ENCODE measurements around the gene FLNB. TPM values are rescaled to one million over a fixed set of nuclear protein-coding genes. Genes with fewer than 3 reads are reported as not detected.

FLNB gene
- total and polyA plus RNA-seq, 8 donors: 80.1 to 126 (median 93.3) TPM

DNA sequence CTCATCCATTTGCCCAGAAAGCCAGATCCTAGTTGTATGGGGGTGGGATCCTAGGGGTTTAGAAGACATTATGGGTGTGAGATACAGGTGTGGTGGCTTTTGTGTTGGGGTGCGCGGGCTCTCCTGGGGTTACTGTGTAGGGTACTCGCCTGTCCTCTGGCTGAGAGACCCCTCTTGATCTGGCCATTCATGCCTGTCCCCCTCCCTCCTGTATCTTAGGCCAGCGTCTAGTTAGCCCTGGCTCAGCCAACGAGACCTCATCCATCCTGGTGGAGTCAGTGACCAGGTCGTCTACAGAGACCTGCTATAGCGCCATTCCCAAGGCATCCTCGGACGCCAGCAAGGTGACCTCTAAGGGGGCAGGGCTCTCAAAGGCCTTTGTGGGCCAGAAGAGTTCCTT is 161.1 kb downstream of the FLNB start:
- Histone ChIP-seq H3K27ac (no peak overlapping the region), H3K4me3 (no peak overlapping the region), H3K9me3 (no peaks in the 10 kb centered on the region), H3K36me3 (peaks cover 0 to 44% of the 10 kb centered on the region in 2 donors), H3K27me3 (no peaks in the 10 kb centered on the region), H3K4me1 (peaks cover 8 to 25% of the 10 kb centered on the region in 2 donors)
- TF ChIP-seq, protein P1, sequence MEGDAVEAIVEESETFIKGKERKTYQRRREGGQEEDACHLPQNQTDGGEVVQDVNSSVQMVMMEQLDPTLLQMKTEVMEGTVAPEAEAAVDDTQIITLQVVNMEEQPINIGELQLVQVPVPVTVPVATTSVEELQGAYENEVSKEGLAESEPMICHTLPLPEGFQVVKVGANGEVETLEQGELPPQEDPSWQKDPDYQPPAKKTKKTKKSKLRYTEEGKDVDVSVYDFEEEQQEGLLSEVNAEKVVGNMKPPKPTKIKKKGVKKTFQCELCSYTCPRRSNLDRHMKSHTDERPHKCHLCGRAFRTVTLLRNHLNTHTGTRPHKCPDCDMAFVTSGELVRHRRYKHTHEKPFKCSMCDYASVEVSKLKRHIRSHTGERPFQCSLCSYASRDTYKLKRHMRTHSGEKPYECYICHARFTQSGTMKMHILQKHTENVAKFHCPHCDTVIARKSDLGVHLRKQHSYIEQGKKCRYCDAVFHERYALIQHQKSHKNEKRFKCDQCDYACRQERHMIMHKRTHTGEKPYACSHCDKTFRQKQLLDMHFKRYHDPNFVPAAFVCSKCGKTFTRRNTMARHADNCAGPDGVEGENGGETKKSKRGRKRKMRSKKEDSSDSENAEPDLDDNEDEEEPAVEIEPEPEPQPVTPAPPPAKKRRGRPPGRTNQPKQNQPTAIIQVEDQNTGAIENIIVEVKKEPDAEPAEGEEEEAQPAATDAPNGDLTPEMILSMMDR (IDR thresholded peaks at IDR 0.05): no peak
- ATAC-seq: no peak
- intact Hi-C loops (cut with DNase I): loop anchor here in 1 of 2 donors (10.0 kb wide), 1 partner anchor 155 kb away; no protein-coding TSS in a partner anchor
- DNase-seq: no peak

DNA sequence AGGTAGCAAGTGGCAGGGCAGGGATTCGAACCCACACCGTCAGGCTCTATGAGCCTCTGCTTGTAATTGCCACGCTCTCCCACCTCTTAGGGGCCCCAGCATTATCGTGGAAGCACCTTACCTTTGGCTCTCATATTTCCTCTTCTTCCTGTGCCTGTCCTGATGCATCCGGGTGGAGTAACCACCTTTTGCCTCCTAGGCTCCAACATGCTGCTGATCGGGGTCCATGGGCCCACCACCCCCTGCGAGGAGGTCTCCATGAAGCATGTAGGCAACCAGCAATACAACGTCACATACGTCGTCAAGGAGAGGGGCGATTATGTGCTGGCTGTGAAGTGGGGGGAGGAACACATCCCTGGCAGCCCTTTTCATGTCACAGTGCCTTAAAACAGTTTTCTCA is 162.2 kb downstream of the FLNB start:
- H3K4me3 ChIP-seq: no peak overlapping the region
- H3K4me1 ChIP-seq: peaks cover 10 to 25% of the 10 kb centered on the region in 2 donors
- TF ChIP-seq, protein P1 (IDR thresholded peaks at IDR 0.05): no peak
- peaks cover 0 to 34% of the 10 kb centered on the region in 2 donors for H3K36me3 ChIP-seq
- intact Hi-C loops (cut with DNase I): no loop called here
- ATAC-seq: no peak
- no peaks in the 10 kb centered on the region for H3K27me3 ChIP-seq
- no peaks in the 10 kb centered on the region for H3K9me3 ChIP-seq
- H3K27ac ChIP-seq: no peak overlapping the region
- no peak for DNase-seq

DNA sequence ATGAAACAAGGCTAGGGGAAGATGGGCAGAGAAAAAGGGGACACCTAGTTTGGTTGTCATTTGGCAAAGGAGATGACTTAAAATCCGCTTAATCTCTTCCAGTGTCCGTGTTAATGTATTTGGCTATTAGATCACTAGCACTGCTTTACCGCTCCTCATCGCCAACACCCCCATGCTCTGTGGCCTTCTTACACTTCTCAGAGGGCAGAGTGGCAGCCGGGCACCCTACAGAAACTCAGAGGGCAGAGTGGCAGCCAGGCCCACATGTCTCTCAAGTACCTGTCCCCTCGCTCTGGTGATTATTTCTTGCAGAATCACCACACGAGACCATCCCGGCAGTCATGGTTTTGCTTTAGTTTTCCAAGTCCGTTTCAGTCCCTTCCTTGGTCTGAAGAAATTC is 162.9 kb downstream of the FLNB start:
- ATAC-seq (no peak), DNase-seq (no peak)
- H3K4me3 ChIP-seq: no peak overlapping the region
- no peaks in the 10 kb centered on the region for H3K9me3 ChIP-seq
- H3K4me1 ChIP-seq: peaks cover 16 to 31% of the 10 kb centered on the region in 2 donors
- H3K27ac ChIP-seq: no peak overlapping the region
- TF ChIP-seq, protein P1 (IDR thresholded peaks at IDR 0.05): no peak
- intact Hi-C loops (cut with DNase I): no loop called here
- H3K36me3 ChIP-seq: peaks cover 0 to 34% of the 10 kb centered on the region in 2 donors
- H3K27me3 ChIP-seq: no peaks in the 10 kb centered on the region

- H3K4me1 ChIP-seq: peaks cover 16 to 43% of the 10 kb centered on the region in 2 donors
- DNase-seq (no peak), ATAC-seq (no peak)
- H3K27ac ChIP-seq: peak overlapping the region in 1 of 2 donors; percentile 62
- H3K27me3 ChIP-seq: peaks cover 0 to 4% of the 10 kb centered on the region in 2 donors
- H3K4me3 ChIP-seq: no peak overlapping the region
- TF ChIP-seq, protein P1 (IDR thresholded peaks at IDR 0.05): no peak
- intact Hi-C loops (cut with DNase I): no loop called here
- H3K36me3 ChIP-seq: peaks cover 0 to 29% of the 10 kb centered on the region in 2 donors
- H3K9me3 ChIP-seq: no peaks in the 10 kb centered on the region
Observed at GRCh38 chr3:58173029-58173668, 164.9 kb downstream of the FLNB start.

DNA sequence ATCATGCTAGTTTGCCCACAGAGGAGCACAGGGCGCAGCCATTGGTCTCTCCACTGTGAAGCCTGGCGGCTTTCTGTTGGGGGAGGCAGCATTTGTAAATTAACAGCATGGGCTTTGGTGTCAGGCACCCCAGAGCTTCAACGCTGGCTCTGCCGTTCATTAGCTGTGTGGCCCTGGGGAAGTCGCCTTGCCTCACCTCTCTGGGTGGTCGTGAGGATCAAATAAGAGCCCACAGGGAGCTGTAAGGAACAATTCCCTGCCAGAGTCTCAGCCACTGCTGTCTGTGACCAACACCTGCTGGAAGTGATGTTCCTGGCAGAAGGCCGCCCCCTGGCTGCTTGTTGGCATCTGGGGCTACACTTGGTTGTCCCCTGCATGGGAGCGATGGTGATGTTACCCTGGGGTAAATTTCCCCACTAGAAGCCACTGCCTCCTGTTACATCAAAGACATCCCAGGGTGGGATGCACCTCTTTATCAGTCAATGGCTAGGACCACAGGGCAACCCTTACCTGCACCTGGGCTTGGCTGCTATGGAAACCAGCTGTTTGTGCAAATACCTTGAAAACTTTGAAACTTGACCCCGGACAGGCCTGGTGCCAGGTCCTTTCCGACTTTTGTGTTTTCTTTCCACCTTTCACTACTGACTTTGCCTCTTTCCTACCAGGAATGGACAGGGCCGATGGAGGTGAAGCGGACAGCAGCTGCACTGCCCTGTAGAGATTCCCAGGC is 165.6 kb downstream of the FLNB start:
- TF ChIP-seq, protein P1 (IDR thresholded peaks at IDR 0.05): no peak
- intact Hi-C loops (cut with DNase I): no loop called here
- no peaks in the 10 kb centered on the region for H3K9me3 ChIP-seq
- DNase-seq: peak in 1 of 4 donors; percentile 65
- peak; percentile 5 for ATAC-seq
- H3K4me1 ChIP-seq: peaks cover 16 to 45% of the 10 kb centered on the region in 2 donors
- no peak overlapping the region for H3K4me3 ChIP-seq
- H3K27me3 ChIP-seq: peaks cover 0 to 7% of the 10 kb centered on the region in 2 donors
- peak overlapping the region in 1 of 2 donors; percentile 62 for H3K27ac ChIP-seq
- H3K36me3 ChIP-seq: peaks cover 0 to 22% of the 10 kb centered on the region in 2 donors

Data from left lung (tissue), 10 donors.